Measurements from ENCODE around the gene C9. TPM values are rescaled to one million over a fixed set of nuclear protein-coding genes. Genes with fewer than 3 reads are reported as not detected.
"Not testable (repeated sequence)": the region's sequence is repeated elsewhere in the genome, so short reads cannot be mapped to it uniquely, and the experiment has no call there.

Gene C9
- total RNA-seq, 2 experiments from 2014 or later = not detected

GRCh38 chr5:39316464-39316863 lies 47.8 kb downstream of the C9 start:
- CTCF ChIA-PET; H3K27ac Mint-ChIP-seq; H3K9me3 Mint-ChIP-seq; intact Hi-C loops (cut with micrococcal nuclease); H3K4me1 Mint-ChIP-seq (ENCODE audit: low read depth); DNase-seq; H3K27me3 Mint-ChIP-seq (ENCODE audit: low read depth); H3K4me3 Mint-ChIP-seq; H3K36me3 Mint-ChIP-seq (ENCODE audit: low read depth): not testable (repeated sequence)

GRCh38 chr5:39315995-39316394 lies 48.3 kb downstream of the C9 start:
- no peak overlapping the region for H3K4me3 Mint-ChIP-seq
- CTCF ChIA-PET = no interaction called here
- no peaks in the 10 kb centered on the region for H3K27me3 Mint-ChIP-seq (ENCODE audit: low read depth)
- H3K9me3 Mint-ChIP-seq = no peaks in the 10 kb centered on the region
- no peak for DNase-seq
- no peaks in the 10 kb centered on the region for H3K4me1 Mint-ChIP-seq (ENCODE audit: low read depth)
- intact Hi-C loops (cut with micrococcal nuclease) = no loop called here
- H3K27ac Mint-ChIP-seq = no peak overlapping the region
- no peaks in the 10 kb centered on the region for H3K36me3 Mint-ChIP-seq (ENCODE audit: low read depth)

- Mint-ChIP-seq H3K36me3 (ENCODE audit: low read depth) (no peaks in the 10 kb centered on the region), H3K4me3 (no peak overlapping the region), H3K4me1 (ENCODE audit: low read depth) (no peaks in the 10 kb centered on the region), H3K27ac (no peak overlapping the region), H3K27me3 (ENCODE audit: low read depth) (no peaks in the 10 kb centered on the region), H3K9me3 (no peaks in the 10 kb centered on the region)
- intact Hi-C loops (cut with micrococcal nuclease) = no loop called here
- DNase-seq = no peak
- CTCF ChIA-PET = no interaction called here
Observed at GRCh38 chr5:39314591-39314990, 49.7 kb downstream of the C9 start.

- Mint-ChIP-seq H3K27ac (no peak overlapping the region), H3K27me3 (ENCODE audit: low read depth) (no peaks in the 10 kb centered on the region), H3K36me3 (ENCODE audit: low read depth) (no peaks in the 10 kb centered on the region), H3K4me1 (ENCODE audit: low read depth) (no peaks in the 10 kb centered on the region), H3K9me3 (no peaks in the 10 kb centered on the region), H3K4me3 (no peak overlapping the region)
- CTCF ChIA-PET = no interaction called here
- intact Hi-C loops (cut with micrococcal nuclease) = no loop called here
- DNase-seq = no peak
Observed at GRCh38 chr5:39309534-39309933, 54.8 kb downstream of the C9 start.

GRCh38 chr5:39302472-39302871 lies 61.8 kb downstream of the C9 start:
- H3K36me3 Mint-ChIP-seq (ENCODE audit: low read depth) = no peaks in the 10 kb centered on the region

GRCh38 chr5:39301406-39301805 lies 62.9 kb downstream of the C9 start:
- intact Hi-C loops (cut with micrococcal nuclease) = no loop called here
- no peak overlapping the region for H3K4me3 Mint-ChIP-seq
- CTCF ChIA-PET = no interaction called here
- no peaks in the 10 kb centered on the region for H3K36me3 Mint-ChIP-seq (ENCODE audit: low read depth)
- H3K27me3 Mint-ChIP-seq (ENCODE audit: low read depth) = no peaks in the 10 kb centered on the region
- H3K27ac Mint-ChIP-seq = no peak overlapping the region
- peaks cover 7% of the 10 kb centered on the region for H3K9me3 Mint-ChIP-seq
- no peaks in the 10 kb centered on the region for H3K4me1 Mint-ChIP-seq (ENCODE audit: low read depth)
- DNase-seq = no peak

More at GRCh38 chr5:39302472-39302871, 61.8 kb downstream of the C9 start:
- Mint-ChIP-seq H3K27me3 (ENCODE audit: low read depth) (no peaks in the 10 kb centered on the region), H3K27ac (no peak overlapping the region), H3K4me3 (no peak overlapping the region), H3K4me1 (ENCODE audit: low read depth) (no peaks in the 10 kb centered on the region), H3K9me3 (peaks cover 7% of the 10 kb centered on the region)
- intact Hi-C loops (cut with micrococcal nuclease) = no loop called here
- CTCF ChIA-PET = interaction anchor here (1.6 kb wide), 1 partner anchor 246 kb away, joined by 4 read pairs; no protein-coding TSS in a partner anchor
- no peak for DNase-seq

- CTCF ChIA-PET = no interaction called here
- no peak for DNase-seq
- H3K9me3 Mint-ChIP-seq = peaks cover 7% of the 10 kb centered on the region
- H3K27me3 Mint-ChIP-seq (ENCODE audit: low read depth) = no peaks in the 10 kb centered on the region
- intact Hi-C loops (cut with micrococcal nuclease) = no loop called here
- no peak overlapping the region for H3K27ac Mint-ChIP-seq
- no peaks in the 10 kb centered on the region for H3K36me3 Mint-ChIP-seq (ENCODE audit: low read depth)
- H3K4me1 Mint-ChIP-seq (ENCODE audit: low read depth) = no peaks in the 10 kb centered on the region
- H3K4me3 Mint-ChIP-seq = no peak overlapping the region
Observed at GRCh38 chr5:39299962-39300361, 64.3 kb downstream of the C9 start.

GRCh38 chr5:39294736-39295135 lies 69.6 kb downstream of the C9 start:
- no peaks in the 10 kb centered on the region for H3K27me3 Mint-ChIP-seq (ENCODE audit: low read depth)
- no peaks in the 10 kb centered on the region for H3K4me1 Mint-ChIP-seq (ENCODE audit: low read depth)
- DNase-seq = no peak
- CTCF ChIA-PET = interaction anchor here (0.6 kb wide), 1 partner anchor 21 kb away, joined by 3 read pairs; no protein-coding TSS in a partner anchor
- no peaks in the 10 kb centered on the region for H3K36me3 Mint-ChIP-seq (ENCODE audit: low read depth)
- no peak overlapping the region for H3K4me3 Mint-ChIP-seq
- peaks cover 9% of the 10 kb centered on the region for H3K9me3 Mint-ChIP-seq
- intact Hi-C loops (cut with micrococcal nuclease) = no loop called here
- no peak overlapping the region for H3K27ac Mint-ChIP-seq

GRCh38 chr5:39284552-39284951 lies 79.7 kb downstream of the C9 start:
- CTCF ChIA-PET = interaction anchor here (0.7 to 18.7 kb wide), 10 partner anchors 19 to 175 kb away, joined by 3 to 317 read pairs (median 14); partner anchors contain the start of gene FYB1
- intact Hi-C loops (cut with micrococcal nuclease) = loop anchor here (10.0 kb wide), 1 partner anchor 440 kb away; the partner anchor contains the start of gene OSMR
- Mint-ChIP-seq H3K4me1 (ENCODE audit: low read depth) (peaks cover 36% of the 10 kb centered on the region), H3K9me3 (peaks cover 9% of the 10 kb centered on the region), H3K4me3 (no peak overlapping the region), H3K27me3 (ENCODE audit: low read depth) (no peaks in the 10 kb centered on the region), H3K27ac (no peak overlapping the region), H3K36me3 (ENCODE audit: low read depth) (peaks cover 13% of the 10 kb centered on the region)
- DNase-seq = no peak

GRCh38 chr5:39283231-39283818 lies 81.0 kb downstream of the C9 start:
- peaks cover 14% of the 10 kb centered on the region for H3K36me3 Mint-ChIP-seq (ENCODE audit: low read depth)
- intact Hi-C loops (cut with micrococcal nuclease) = loop anchor here (1.0 to 10.0 kb wide), 10 partner anchors 52 to 842 kb away; partner anchors contain the start of genes OSMR and RICTOR
- CTCF ChIA-PET = interaction anchor here (0.6 to 18.7 kb wide), 43 partner anchors 9 to 309 kb away, joined by 3 to 317 read pairs (median 5); partner anchors contain the start of gene FYB1
- H3K4me3 Mint-ChIP-seq = no peak overlapping the region
- peaks cover 9% of the 10 kb centered on the region for H3K9me3 Mint-ChIP-seq
- H3K27me3 Mint-ChIP-seq (ENCODE audit: low read depth) = no peaks in the 10 kb centered on the region
- H3K4me1 Mint-ChIP-seq (ENCODE audit: low read depth) = peaks cover 47% of the 10 kb centered on the region
- H3K27ac Mint-ChIP-seq = peak overlapping the region; percentile 69
- DNase-seq = peak; percentile 75

GRCh38 chr5:39282561-39282960 lies 81.7 kb downstream of the C9 start:
- Mint-ChIP-seq H3K9me3 (peaks cover 9% of the 10 kb centered on the region), H3K27me3 (ENCODE audit: low read depth) (no peaks in the 10 kb centered on the region), H3K4me1 (ENCODE audit: low read depth) (peaks cover 51% of the 10 kb centered on the region), H3K36me3 (ENCODE audit: low read depth) (peaks cover 14% of the 10 kb centered on the region), H3K27ac (peak overlapping the region; percentile 39), H3K4me3 (no peak overlapping the region)
- intact Hi-C loops (cut with micrococcal nuclease) = loop anchor here (2.0 to 10.0 kb wide), 3 partner anchors 208 to 438 kb away; partner anchors contain the start of genes OSMR and RICTOR
- CTCF ChIA-PET = interaction anchor here (0.8 to 18.7 kb wide), 34 partner anchors 8 to 284 kb away, joined by 3 to 317 read pairs (median 6); partner anchors contain the start of gene FYB1
- no peak for DNase-seq

GRCh38 chr5:39275865-39276264 lies 88.4 kb downstream of the C9 start:
- Mint-ChIP-seq H3K4me3 (peak overlapping the region; percentile 51), H3K4me1 (ENCODE audit: low read depth) (peaks cover 61% of the 10 kb centered on the region), H3K27ac (peak overlapping the region; percentile 94), H3K36me3 (ENCODE audit: low read depth) (peaks cover 15% of the 10 kb centered on the region), H3K9me3 (peaks cover 13% of the 10 kb centered on the region)
- H3K27me3 Mint-ChIP-seq (ENCODE audit: low read depth); DNase-seq: not testable (repeated sequence)
- CTCF ChIA-PET = interaction anchor here (1.9 to 18.7 kb wide), 2 partner anchors 54 to 75 kb away, joined by 3 to 317 read pairs; partner anchors contain the start of gene FYB1
- intact Hi-C loops (cut with micrococcal nuclease) = loop anchor here (1.0 kb wide), 1 partner anchor 20 kb away; no protein-coding TSS in a partner anchor
